NCI-H2227 (cell line): Measurements from ENCODE around the gene RPS6KA2.

Source experiments
- DNase-seq: peaks from one replicate; lab custom pipeline; 2025; ENCODE audit not compliant: unreplicated experiment; lab: John Stamatoyannopoulos, UW

Gene RPS6KA2

DNA sequence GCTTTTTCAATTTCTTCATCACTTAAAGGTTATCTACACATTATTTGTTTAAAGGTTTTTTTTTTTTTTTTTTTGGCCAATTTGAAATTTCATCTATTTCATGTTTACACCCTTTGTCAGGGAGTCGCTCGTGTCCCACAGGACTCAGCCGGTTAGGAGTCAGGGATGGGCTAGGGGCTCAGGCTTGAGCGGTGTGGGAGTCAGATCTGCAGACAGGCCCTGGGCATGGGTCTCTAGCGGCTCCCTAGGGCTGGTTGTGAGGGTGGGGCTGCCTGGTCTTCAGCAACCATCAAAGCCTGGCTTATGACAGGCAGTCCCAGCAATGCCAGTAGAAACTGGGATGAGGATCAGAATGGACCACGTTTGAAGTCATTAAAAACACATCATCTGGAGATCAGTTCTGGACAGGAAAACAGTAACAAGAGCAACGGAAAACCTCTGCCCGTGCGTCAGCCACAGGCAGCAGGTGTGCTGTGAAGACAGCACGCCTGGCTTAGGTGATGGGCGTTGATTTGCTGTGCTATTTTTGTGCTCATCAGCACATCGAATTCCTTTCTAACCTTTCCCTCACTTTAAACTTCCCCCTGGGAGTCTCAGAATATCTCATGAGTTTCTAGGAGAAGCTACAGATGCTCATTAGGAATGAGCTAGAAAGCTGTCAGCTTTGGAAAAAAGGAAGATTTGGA, 153.0 kb downstream of the RPS6KA2 start:
- no peak for DNase-seq

DNA sequence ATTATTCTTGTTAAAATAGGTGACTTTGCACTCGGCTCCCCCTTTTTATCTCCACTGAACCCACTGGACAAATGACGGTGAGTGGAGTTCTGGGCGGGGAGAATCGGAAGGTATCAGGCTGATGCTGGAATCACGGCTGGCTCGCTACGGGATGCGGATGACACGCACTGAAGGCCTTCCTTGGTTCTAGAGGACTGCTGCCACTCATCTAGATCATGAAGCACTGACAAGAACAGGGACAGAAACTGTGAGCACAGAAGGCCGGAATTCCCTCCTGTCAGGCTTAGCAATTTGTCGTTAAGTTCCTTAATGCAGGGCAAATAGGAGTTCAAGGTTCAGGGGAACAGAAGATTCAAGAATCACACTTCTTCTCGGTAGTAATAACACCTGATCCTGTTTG, 154.4 kb downstream of the RPS6KA2 start:
- DNase-seq = no peak

DNA sequence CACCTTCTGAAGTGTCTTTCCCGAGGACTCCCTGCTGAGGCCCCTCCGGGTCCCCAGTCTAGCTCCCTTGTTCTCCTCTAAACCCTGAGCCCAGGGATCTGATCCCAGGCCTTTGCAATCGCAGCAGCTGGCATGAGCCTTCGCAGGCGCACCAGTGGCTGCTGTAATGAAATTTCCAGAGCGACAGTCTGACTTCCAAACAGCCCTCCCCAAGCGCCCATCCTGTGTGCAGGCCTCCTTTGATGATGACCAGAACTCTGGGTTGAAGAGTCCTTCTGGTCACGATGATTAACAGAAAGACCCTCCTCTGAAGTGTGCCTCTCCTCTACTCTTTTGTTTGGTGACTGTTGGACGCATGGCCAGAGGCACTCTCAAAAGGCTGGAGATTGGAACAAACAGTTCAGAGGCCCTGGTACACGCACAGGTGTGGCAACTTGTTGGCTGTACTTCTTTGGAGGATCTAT, 155.2 kb downstream of the RPS6KA2 start:
- no peak for DNase-seq

DNA sequence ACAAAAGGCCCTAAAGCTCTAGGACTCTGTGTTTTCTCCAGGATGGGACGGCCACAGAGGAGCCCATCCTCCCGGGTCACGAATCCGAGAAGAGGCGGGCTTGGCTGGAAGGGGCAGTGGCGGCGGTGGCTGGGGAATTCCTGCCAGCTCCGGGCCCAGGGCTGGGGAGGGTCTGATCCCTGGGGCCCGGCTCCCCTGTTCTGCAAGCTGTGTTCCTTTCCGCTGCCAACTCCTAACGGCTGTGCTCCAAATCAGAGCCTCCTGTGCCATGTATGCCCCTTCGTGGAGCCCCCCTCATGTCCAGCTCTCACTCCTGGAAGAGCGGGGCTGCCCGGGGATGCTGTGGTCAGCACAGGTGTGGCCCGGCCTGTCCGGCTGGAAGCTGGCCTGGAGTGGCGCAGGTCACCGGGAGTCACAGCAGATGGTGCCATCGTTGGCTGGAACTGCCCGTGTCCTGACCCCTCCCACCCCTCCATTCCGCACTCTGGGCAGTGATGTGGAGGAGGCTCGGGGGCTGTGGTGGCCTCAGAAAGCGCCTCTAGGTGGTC, 156.1 kb downstream of the RPS6KA2 start:
- no peak for DNase-seq

DNA sequence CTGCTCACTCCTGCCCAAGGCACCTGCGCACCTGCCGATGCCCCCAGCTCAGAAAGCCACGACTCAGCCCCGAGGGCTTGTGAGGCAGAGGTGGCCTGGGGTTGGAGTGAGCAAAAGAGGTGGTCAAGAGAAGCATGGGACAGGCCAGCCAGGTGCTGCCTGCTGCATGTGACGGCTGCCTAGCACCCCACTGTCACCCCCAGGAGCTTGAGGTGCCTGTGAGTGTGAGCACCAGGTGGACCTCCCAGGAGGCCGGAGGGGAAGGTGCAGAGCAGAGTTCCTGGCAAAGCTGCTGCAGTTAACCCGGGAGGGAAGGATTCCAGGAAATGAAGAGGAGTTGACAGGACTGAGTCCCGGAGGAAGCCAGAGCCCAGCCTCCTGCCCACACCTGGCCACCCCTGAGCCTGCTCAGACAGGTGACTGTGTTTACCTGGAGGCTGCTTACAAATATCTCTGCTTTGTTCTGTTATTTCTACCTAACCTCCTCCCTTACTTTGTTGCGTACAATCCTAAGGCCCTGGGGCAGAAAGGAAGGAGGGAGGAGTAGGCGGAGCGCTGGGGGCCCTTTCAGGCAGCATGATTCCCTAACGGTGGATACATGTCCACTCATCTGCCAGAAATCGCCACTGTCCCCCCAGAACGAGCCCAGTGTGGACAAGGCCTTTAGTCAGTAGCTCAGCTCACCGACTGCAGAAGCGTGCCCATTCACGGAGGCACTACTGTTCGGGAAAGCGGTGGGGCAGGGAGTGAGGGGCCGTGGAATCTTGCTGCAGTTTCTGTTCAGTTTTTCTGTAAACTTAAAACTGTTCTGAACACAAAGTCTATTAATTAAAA, 156.8 kb downstream of the RPS6KA2 start:
- DNase-seq = no peak

DNA sequence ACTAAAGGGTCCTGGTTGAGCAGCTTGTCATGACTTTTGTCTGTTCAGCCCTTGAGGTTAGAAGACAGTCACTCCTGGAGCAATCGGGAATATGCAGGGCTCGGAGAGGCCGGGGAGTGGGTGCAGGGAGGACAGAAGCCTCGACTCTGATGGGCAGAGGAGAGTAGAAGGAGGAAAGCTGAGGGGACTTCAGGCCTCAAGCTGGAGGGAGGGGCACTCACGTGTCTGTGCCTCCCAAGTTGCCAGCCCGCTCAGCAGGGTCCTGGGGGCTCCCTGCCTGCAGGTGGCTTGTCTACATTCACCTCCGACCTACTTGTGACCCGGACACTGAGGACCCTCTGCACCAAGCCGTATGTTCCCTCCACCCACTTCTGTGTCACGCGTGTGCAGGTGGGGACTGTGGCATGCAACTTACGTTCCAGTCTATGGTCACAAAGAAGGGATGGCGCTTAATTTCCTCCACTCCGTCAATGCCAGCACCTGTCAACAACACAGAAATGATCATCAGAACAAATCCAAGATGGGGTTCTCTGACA, 157.6 kb downstream of the RPS6KA2 start:
- DNase-seq = no peak

DNA sequence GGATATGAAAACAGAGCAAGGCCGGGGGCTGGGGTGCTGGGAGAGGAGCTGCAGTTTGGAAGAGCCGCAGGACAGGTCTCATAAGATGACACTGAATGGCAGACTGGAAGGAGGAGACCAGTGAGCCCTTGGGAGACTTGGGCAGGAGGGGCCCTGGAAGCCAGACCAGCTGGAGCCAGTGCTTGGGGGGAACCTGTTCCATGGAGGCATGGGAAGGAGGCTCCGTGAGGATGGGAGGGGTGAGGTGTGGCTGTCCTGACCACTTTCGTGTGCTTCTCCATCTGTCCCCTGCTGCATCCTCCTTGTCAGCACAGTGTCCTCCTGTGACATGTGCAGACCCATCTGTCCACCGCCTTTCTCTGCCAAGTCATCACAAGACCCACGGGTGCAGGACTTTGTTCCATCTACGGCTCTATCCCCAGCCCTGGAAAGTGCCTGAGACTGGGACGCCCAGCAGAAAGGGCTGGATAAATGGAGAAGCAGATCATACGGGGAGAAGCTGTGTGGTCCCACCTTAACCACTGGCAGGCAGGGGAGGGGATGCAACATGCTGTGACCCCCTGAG, 159.5 kb downstream of the RPS6KA2 start:
- DNase-seq = no peak

DNA sequence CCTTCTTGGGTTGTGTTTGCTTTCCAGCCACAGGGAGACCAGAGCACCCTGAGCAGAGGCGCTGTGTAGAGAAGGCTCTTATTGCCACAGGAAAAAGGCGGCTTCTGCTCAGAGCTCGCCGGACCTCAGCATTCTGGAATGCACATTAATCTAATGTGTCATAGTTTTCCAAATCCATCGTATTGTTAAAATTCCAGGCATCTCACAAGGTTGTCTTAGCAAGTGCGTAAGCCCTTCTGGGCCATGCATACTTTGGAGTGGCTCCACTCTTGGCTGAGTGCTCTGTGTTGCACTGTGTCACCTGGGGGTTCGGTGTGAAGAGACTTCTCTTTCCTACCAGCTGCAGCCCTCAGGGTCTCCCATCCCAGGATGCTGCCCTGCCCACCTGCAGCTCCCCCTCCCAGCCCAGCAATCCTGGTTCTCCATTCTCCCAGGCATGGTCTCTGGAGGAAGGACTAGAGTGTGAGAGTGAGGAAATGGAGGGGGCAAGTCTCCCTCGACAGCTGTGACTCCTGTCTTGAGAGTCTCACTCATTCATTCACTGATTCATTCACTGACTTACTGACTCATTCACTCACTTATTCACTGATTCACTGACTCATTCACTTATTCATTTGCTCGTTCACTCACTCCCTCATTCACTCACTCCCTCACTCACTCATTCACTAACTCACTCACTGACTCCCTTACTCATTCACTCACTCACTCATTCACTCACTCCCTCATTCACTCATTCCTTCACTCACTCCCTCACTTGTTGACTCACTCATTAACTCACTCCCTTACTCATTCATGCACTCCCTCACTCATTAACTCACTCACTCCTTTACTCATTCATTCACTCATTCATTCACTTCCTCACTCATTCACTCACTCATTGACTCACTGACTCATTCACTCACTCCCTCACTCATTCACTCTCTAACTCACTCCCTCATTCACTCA, 160.6 kb downstream of the RPS6KA2 start:
- DNase-seq = no peak

DNA sequence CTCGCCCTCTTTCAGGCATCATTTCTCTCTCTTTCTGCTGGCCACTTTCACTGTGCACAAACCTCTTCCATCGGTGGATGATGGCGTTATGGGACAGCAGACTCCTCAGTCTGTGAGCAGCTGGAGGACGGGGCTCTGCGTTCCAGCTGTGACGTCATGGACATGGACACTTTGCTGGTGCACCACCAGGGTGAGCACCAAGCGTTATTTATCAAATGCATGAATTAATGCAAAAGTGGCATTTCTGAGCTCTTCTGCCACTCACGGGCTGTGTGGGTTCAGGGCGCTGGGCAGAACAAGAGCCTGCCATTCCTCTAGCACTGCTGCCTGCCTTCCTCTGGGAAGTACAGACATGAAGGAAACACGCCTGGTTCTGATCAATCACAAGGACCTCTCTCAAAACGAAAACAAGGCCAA, 161.4 kb downstream of the RPS6KA2 start:
- no peak for DNase-seq

DNA sequence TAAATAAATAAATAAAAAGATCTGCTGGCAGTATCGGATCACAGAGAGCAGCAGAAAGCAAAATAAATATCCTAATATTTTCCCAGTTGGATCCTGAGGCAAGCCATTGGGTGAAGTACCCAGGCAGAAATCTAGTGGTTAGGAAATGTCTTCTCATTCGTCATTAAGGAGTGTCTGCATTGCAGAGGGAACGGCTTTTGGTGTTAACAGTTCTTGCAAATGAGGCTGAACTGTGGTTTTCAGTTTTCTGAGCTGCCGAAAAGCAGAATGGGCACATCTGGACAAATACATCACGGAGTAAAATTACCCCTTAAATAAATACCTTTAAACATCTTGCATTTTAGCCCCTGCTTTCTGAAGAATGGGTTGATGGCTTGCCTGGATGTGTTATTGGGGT, 162.1 kb downstream of the RPS6KA2 start:
- no peak for DNase-seq

DNA sequence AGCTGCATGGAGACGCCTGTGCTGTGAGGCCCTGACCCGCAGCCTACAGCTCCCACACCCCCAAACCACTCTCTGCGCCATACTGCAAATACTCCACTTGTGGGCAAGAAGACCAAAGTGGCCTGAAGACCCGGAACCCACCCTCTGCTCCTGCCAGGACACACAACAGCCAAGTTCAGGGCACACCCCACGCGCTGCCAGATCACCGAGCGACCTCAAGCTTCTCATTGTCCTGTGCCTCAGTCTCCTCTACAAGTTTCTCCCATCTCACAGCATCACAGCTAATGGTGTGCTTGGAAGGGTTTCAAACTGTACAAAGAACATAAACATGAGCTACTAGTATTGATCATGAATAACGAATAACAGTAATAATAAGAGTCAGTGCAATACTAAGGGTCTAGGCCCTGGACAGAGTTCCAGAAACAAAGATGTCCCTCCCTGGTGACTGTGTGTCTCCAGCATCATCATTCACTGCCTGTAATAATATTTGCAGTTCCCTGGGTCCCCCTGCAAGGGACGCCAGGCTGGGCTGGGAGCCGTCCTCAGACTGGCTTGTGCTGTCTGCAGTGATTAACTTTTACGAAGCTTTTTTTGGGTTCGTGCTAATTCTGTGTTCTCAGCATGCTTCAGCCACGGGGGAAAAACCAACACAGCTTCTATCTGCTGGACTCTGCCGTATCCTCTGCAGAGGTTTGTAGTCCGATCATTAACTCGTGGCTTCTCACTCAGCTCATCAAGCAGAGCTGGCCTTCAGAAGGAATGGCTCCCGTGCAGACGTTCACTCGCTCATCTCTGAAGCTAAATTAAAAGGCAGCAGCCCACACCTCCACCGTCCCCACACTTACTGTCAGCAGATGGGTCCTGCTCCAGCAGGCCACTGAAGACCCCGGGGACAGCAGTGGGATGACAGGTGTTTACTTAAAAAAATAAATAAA, 162.7 kb downstream of the RPS6KA2 start:
- no peak for DNase-seq

DNA sequence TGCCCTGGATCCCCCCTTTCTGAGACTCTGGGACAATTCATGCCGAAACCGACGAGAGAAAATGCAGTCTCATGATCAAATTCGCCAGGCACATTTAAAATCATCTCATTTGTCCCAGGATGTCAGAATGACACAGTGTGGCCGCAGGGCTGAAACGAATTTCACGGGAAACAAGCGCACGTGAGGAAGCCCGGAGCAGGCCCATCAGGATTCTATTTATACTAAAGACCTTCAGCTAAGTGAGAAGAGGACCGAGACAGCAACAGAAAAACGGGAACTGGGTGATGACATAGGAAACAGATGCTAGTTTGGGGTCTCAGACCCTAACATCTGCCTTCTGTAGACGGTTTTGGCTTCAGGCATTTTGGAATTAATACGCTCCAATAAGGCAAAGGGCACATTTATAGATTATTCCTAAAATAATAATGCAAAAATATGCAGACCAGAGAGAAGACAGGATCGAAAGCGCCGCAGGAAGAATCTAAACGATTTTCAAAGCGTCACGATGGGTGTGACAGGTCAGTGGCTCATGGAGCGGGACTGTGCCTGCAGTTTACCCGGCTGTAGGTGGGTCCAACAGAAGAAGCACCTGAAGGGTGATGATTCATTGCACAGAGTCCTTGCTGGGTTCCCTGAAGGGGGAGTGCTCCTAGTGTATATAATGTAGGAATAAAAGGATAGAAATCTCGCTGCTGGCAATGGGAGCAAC, 163.5 kb downstream of the RPS6KA2 start:
- DNase-seq = no peak

DNA sequence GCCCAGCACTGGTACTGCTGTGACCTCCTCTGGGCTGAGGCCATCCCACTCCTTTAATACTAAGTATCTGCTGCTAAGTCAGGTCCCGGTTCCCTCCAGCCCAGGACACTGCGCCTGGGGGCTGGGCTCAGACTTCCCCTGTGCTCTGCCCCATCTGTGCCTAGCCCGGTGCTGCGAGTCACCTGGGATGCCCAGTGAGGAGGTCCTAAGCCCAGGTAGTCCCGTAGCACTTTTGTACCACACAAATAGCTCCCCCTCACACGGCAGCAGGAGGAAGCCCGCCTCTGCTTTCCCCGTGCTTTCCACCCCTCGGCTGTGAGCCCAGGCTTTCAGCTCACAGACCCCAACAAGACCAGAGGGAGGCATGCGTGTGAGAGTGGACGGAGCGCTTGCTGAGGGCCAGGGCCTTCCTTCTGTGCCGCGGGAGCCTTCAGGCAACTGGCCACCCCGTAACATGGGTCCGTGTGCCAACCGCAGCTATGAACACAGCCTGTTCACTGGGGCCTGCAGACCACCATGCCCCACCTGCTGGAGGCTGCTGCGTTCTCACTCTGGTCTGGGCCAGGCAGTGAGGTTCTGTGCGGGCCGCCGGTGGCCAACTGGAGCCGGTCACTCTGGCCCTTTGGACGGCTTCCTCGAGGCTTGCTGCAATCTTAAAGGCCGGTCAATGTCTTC, 164.5 kb downstream of the RPS6KA2 start:
- no peak for DNase-seq

DNA sequence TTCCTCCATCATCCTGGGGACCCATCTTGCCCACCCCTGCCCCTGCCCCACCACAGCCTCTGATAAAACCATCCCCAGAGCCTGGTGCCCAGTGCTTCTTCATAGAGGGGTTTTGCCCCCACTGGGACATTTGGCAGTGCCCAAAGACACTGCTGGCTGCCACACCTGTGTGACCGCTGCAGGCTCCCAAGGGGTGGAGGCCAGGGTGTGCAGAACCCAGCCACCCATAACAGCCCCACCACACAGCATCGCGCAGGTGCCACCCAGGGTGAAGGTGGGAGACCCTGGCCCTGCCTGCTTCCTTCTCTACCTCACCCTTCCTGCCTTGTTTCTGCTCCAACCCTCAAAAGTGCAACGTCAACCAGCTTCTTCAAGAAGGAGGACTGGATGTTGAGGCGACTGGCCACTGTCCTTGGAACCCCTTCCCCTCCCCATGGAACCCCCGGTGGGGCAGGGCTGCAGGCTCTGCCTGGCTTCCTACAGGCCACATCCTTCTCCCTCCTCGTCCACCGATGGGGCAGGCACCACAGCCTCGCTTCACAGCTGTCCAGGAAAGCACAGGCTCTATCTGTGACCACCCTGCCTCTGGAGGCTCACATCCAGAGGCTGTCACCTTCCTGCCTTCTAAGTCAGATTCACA, 165.1 kb downstream of the RPS6KA2 start:
- no peak for DNase-seq

DNA sequence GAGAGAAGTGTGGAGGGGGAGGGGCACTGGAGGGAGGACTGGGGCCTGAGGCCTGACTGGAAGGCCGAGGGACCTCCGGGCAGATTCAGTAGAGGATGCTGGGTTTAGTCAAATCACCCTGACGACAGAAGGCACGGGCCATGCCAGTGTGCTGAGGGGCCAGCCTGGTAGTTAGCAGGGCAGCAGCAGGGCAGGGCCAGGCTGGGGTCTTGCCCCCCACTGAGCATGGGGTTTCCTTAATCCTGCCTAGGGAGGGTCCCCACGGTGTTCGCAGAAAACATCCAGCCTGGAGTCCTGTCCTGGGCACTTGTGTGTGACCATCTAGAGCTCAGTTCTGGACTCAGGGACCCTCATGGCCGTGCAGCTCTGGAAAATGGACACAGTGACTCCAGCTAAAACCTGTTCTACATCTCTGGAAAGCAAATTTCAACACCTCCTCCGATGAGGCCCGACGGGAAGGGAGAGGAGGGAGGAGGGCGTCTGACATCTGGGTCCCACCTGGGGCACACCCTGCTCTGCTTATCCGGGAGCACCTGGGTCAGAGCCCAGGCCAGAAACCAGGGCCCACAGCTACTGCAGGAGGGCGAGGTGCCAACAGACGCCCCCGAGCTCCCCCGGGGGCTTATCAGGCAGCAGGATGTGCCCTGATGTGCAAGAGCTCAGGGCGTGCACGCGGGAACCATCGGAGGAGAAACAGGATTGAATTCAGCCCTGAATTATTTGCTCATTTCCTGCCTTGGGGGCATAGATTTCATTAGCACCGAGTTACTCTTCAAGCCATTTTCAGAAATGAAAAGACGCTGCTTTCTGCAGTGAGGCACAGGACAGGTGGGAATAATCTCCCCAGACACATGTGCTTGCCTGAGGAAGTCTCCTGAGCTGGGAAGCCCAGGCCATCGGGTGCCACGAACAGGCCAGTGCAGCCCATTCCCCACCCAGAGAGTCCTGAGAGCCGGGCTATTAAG, 166.3 kb downstream of the RPS6KA2 start:
- no peak for DNase-seq

DNA sequence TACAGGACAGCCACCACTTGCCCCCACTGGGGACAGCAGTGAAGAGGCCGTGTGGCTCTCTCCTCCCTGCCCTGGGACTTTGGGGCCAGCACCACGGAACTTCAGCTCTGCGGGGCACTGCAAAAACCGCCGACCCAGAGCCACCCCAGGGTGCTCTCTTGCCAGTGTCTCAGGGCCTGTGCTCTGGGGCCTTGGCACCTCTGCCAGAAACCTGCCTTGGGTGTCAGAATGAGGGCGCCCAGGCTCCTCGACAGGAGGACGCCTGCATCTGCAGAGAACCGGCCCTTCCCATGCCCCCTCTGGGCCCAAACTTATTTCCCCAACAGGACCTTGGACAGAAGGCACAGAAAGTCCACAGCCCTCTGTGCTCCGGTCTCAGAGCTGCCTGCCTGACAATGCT, 167.1 kb downstream of the RPS6KA2 start:
- DNase-seq = no peak

DNA sequence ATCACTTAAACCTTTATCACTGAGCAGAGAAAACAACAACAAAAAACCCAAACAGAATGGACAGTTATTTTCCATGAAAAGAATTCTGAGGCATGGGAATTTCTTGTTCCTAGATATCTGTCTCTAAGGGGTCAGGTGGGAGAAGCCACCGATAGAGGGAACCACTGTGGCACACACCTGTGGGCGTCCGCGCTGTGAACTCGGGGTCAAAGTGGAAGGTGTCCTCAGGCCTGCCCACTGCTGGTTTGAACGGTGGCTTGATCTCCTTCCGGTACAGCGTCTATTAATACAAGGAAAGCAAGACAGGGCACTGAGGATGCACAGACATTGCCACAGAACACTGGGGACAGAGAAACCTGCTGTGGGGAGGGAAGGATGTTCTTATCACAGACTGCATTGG, 167.8 kb downstream of the RPS6KA2 start:
- no peak for DNase-seq
